CD4-positive, alpha-beta T cell treated with Interleukin-6 for 4 hours (primary cell): ENCODE results near the gene SLC6A3.

Source experiments
- DNase-seq: peaks from one replicate; pipeline ENCODE4 v3.0.0-alpha.2; 2020; ENCODE audit warnings: mixed read lengths

SLC6A3 gene

DNA sequence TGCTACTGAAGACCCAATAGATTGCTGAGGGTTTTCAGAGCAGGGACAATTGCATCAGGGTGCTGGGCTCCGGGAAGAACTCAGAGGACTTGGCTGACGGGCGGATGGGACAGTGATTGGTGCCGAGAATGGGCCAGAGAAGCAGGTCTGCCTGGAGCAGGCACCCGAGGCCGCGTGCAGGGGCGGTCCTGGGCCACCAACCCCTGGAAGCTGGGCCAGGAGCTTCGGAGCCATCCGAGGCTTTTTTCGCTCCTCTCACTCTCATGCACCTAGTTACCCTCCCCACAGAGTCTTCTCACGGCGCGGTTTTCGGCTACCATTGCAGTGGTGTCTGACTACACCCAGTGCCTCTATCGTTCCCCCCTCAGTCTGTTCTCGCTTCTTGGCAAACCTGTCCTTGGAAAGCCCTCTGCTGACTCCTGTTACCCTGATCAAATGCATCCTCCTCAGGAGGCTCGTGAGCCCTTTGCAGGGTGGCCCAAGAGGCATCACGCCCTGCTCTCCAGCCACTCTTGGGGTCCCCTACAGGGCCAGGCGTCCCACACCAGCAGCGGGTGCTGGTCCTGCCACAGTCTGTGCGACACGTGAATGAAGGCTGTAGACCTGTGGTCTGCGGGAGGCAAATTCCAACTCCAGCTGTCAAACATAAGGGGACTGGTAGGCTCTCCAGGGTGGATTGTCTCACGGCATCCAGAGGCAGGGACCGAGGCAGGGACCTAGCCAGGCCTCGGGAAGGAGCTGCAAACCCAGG lies 99.2 kb downstream of the SLC6A3 start:
- DNase-seq = no peak

DNA sequence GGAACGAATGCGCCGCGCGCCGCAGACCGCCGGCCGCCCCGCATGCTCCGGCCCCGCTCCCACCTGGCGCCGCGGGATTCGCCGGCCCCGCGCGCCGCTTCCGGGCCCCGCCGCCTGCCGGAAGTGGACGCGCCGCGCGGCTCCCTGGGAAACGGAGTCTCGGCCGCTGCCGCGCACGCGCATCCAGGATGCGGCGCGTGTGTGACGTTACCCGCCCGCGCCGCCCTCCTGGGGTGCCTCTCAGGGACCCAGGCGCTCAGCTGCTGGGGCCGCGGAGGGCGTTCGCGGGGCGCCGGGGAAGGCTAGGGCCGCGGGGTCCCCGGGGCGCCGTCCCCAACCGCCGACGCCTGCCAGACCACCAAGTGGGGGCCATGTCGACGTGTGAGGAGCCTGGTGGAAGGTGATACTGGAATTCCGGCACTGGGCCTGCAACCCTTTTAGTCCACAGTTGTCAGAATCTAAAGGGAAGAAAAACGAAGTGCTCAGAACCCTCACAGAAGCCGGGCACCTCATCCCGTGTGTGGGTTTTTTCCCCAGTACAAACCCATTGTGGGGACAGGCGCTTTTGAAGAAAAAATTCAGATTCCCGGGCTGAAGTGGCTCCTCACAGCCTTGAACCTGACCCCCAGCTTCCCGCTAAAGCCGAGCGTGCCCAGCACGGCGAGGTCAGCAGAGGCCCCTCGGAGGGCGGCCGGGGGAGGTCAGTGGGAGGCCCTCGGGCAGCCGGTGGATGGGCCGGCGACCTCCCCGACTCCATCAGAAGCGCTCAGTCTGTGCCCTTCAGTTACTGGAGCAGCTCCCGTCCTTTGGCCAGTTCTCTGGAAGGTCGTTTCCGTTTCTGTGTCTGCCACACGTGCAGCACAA lies 100.0 kb downstream of the SLC6A3 start, which contains the start of gene CLPTM1L:
Gene CLPTM1L, minus strand, starts transcription at position 125 of the 864 bp plus-strand sequence. CDS start 258 bp downstream, outside the sequence.
- DNase-seq = peak; percentile 91

DNA sequence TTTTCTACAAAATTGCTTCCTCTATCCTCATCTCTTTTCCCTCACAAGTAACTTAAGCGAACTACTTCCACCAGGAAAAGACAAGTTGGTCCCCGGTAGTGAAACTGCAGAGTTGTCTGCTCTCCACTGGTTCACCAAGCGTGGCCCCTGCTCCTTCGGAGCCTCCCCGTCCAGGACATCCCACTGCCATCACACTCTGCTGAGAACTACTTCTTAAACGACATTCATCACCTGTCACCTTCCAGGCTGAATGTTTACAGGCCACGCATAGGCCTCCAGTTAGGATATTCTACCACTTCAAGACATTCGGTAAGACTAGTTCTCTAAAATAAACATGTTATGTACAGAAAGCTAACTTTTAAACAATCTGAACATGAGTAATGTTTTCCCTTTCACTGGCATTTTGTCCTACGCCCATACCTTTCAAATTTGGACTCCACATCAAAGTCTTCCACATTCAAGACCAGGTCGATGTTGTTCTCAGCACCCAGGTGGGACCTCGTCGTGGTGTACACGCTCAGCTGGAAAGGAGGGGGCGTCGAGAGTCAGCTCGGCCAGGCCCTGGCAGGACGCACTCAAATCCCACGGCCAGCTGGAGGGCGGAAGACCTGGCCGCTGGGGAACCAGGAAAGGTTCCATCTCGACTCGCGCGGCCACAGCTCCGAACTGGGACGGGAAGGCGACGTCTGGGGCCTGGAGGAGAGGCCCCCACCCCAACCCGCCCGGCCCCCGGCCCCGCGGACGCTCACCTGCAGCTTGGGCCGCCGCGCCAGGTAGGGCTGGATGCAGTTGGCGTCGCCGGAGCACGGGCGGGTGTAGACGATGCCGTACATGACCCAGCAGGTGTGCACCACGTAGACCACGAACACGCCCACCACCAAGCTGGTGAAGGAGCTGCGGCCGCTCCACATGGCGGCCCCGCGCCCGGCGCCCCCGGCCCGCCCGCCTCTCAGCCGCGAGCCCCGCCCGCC lies 101.0 kb downstream of the SLC6A3 start:
- peak; percentile 28 for DNase-seq

DNA sequence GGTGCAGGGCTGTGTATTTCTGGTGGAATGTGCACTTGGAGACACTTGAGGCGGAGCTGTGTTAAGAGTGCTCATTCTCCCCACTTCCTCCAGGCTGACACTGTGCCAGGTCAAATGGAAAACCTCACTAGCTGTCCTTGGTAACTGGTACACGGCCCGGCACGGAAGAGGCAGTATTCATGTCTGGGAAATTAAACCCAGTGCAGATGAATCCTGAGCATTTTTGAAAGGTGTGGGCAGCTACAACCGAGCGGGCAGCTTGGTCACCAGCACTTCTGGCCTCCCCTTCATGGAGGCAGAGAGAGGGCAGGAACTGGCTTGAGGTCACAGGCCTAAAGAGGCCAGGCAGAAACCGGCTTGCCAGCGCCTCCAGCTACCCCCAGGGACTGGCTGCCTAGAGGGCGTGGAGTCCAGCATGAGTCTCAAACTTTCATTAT lies 101.9 kb downstream of the SLC6A3 start:
- DNase-seq = no peak
